B cell (primary cell): Measurements from ENCODE around the gene PDPK1. TPM values are rescaled to one million over a fixed set of nuclear protein-coding genes. Genes with fewer than 3 reads are reported as not detected.
A peak's percentile ranks its signal among the peaks of the same experiment; 100 is the strongest.
"Not testable (repeated sequence)": the region's sequence is repeated elsewhere in the genome, so short reads cannot be mapped to it uniquely, and the experiment has no call there.

Experiments
- ATAC-seq: fragments of 200-7000 bp; cut with Tn5 transposase; one replicate; pipeline ENCODE4 v1.10.0; 2021; ENCODE audit warnings: low read depth, mild to moderate bottlenecking, moderate number of reproducible peaks, moderate library complexity
- CTCF ChIA-PET: fragments of 350-600 bp; sonication (Branson Sonifier 250); formaldehyde crosslinking; loops from one replicate; lab custom pipeline; 2021; ENCODE audit warnings: antibody characterized with exemption, inconsistent platforms; lab: Charles Lee
- POLR2A ChIA-PET: fragments of 350-600 bp; sonication (Branson Sonifier 250); formaldehyde crosslinking; loops from one replicate; lab custom pipeline; 2021; ENCODE audit warnings: antibody characterized with exemption; lab: Charles Lee
- DNase-seq: peaks from one replicate; pipeline ENCODE4 v3.0.0; 2013
- H2AFZ ChIP-seq: 2 replicates; pipeline ENCODE4 v1.6.1; 2012; ENCODE audit warnings: mild to moderate bottlenecking, low read depth, low read length; ENCODE audit not compliant: insufficient read depth, poor library complexity, severe bottlenecking
- H3K27ac ChIP-seq, 2 donors: 1 replicate in 1 of 2; 2 replicates in 1 of 2; pipeline ENCODE4 v1.5.1; 2012 to 2013; ENCODE audit warnings: low read length in 2 of 2, mild to moderate bottlenecking in 2 of 2, moderate library complexity in 1 of 2
- H3K27me3 ChIP-seq, 4 experiments: fragments of 200-600 bp in 1 of 4; sonication (generic) in 1 of 4; replicated peaks in 1 of 4; 1 replicate in 2 of 4; 2 replicates in 2 of 4; pipeline versions ENCODE4 v1.6.1 to v1.7.0; 2013 to 2016; ENCODE audit warnings: low read length in 3 of 4, mild to moderate bottlenecking in 2 of 4, mixed read lengths in 1 of 4, moderate library complexity in 1 of 4; ENCODE audit not compliant: insufficient read depth in 4 of 4, control insufficient read depth in 3 of 4; ENCODE audit errors: control extremely low read depth in 1 of 4
- H3K36me3 ChIP-seq, 2 experiments: replicated peaks in 1 of 2; 1 replicate in 1 of 2; 2 replicates in 1 of 2; pipeline versions ENCODE4 v1.6.1 to v1.7.1; 2013; ENCODE audit warnings: low read length in 1 of 2; ENCODE audit not compliant: insufficient read depth in 2 of 2, control insufficient read depth in 1 of 2; ENCODE audit errors: control extremely low read depth in 1 of 2, extremely low read depth in 1 of 2
- H3K4me1 ChIP-seq, 2 donors: fragments of 200-600 bp in 1 of 2; sonication (generic) in 1 of 2; 1 replicate in 1 of 2; 2 replicates in 1 of 2; pipeline versions ENCODE4 v1.5.1 to v1.6.1; 2013 to 2017; ENCODE audit warnings: low read length in 2 of 2; ENCODE audit not compliant: control insufficient read depth in 2 of 2, insufficient read depth in 2 of 2
- H3K4me2 ChIP-seq: replicated peaks from 2 replicates; pipeline ENCODE3; 2012; ENCODE audit warnings: mild to moderate bottlenecking, low read depth, low read length; ENCODE audit not compliant: poor library complexity, severe bottlenecking
- H3K4me3 ChIP-seq, 5 experiments: fragments of 200-600 bp in 1 of 5; sonication (generic) in 1 of 5; 1 replicate in 3 of 5; 2 replicates in 2 of 5; pipeline versions ENCODE4 v1.5.1 to v1.7.0; 2011 to 2016; ENCODE audit warnings: low read length in 4 of 5, mild to moderate bottlenecking in 4 of 5, low read depth in 2 of 5, control low read depth in 1 of 5, moderate library complexity in 1 of 5; ENCODE audit not compliant: insufficient read depth in 1 of 5; ENCODE audit errors: control extremely low read depth in 1 of 5, extremely low read depth in 1 of 5
- H3K79me2 ChIP-seq: fragments of 200-600 bp; sonication (generic); one replicate; pipeline ENCODE4 v1.6.0; 2016; ENCODE audit warnings: low read length; ENCODE audit not compliant: control insufficient read depth, insufficient read depth
- H3K9ac ChIP-seq: fragments of 200-600 bp; sonication (generic); 2 replicates; pipeline ENCODE4 v1.6.1; 2017; ENCODE audit warnings: mild to moderate bottlenecking, low read length, moderate library complexity
- H3K9me3 ChIP-seq, 3 donors: one replicate each; pipeline versions ENCODE4 v1.6.1 to v1.7.1; 2013; ENCODE audit warnings: low read length in 2 of 3; ENCODE audit not compliant: control insufficient read depth in 2 of 3, insufficient read depth in 1 of 3; ENCODE audit errors: control extremely low read depth in 1 of 3
- H4K20me1 ChIP-seq: 2 replicates; pipeline ENCODE4 v1.6.0; 2012; ENCODE audit warnings: mild to moderate bottlenecking, low read length; ENCODE audit not compliant: insufficient read depth, control insufficient read depth, poor library complexity, severe bottlenecking
- H3K27ac Mint-ChIP-seq: one replicate; pipeline ENCODE4 v1.8.0; 2021; ENCODE audit warnings: mixed read lengths
- H3K27me3 Mint-ChIP-seq: one replicate; pipeline ENCODE4 v1.8.0; 2021; ENCODE audit warnings: mixed read lengths
- H3K4me1 Mint-ChIP-seq: one replicate; pipeline ENCODE4 v1.8.0; 2021; ENCODE audit warnings: mixed read lengths
- H3K4me3 Mint-ChIP-seq: one replicate; pipeline ENCODE4 v1.8.0; 2021; ENCODE audit warnings: mixed read lengths
- H3K9me3 Mint-ChIP-seq: one replicate; pipeline ENCODE4 v1.8.0; 2022; ENCODE audit warnings: mixed read lengths; ENCODE audit not compliant: insufficient read depth
- CTCF ChIP-seq: fragments of 200-600 bp; IDR thresholded peaks from one replicate; pipeline ENCODE4 v1.8.0; 2022; ENCODE audit warnings: antibody characterized with exemption, mild to moderate bottlenecking
- EZH2 ChIP-seq: IDR thresholded peaks from 2 replicates; pipeline ENCODE4 v1.6.1; 2012; ENCODE audit warnings: borderline replicate concordance, low read depth, mild to moderate bottlenecking, moderate library complexity, low read length; ENCODE audit not compliant: insufficient read depth, poor library complexity, severe bottlenecking
- WGBS: methylation state at CpG from one replicate; pipeline ENCODE4 v1.1.5; 2013; ENCODE audit warnings: missing lambda C conversion rate; ENCODE audit not compliant: insufficient coverage; 5-methylcytosine and 5-hydroxymethylcytosine counted together
- intact Hi-C: fragments of 100-400 bp; cut with micrococcal nuclease; formaldehyde crosslinking; loops from one replicate; pipeline ENCODE4 v1.10.0; 2022
- polyA plus RNA-seq: library from polyadenylated mRNA; depleted of rRNA; stranded (reverse); fragments of >200 nt; gene quantifications from 2 replicates; pipeline ENCODE4 v1.2.3, GENCODE V29; 2012
- total RNA-seq, 2 donors: library from RNA; stranded (reverse); fragments of 120-200 nt in 1 of 2; gene quantifications; 1 replicate in 1 of 2; 2 replicates in 1 of 2; pipeline versions ENCODE4 v1.2.3 to v1.2.4, GENCODE V29; 2013 to 2022

The PDPK1 gene
- total and polyA plus RNA-seq, 2 donors (not counting 1 experiment from before 2014, with no cell fraction given) = 32.5 to 84.1 TPM

GRCh38 chr16:2603165-2604015 is 65.6 kb downstream of the PDPK1 start:
- POLR2A ChIA-PET = interaction anchor here (0.8 to 1.4 kb wide), 2 partner anchors 84 to 639 kb away, joined by 3 read pairs; partner anchors contain the start of gene RPS2
- Histone ChIP-seq H4K20me1 (peaks cover 7% of the 10 kb centered on the region), H3K79me2 (peaks cover 8% of the 10 kb centered on the region), H3K36me3 (peaks cover 2 to 6% of the 10 kb centered on the region in 2 experiments), H3K4me1 (peaks cover 9 to 15% of the 10 kb centered on the region in 2 donors), H3K4me2 (peak overlapping the region; percentile 99), H3K27me3 (no peaks in the 10 kb centered on the region), H3K9ac (peak overlapping the region; percentile 94), H3K9me3 (no peaks in the 10 kb centered on the region), H3K4me3 (peak overlapping the region; percentile 47 to 90 (median 76)), H3K27ac (peak overlapping the region; percentile 40 to 76), H2AFZ (peak overlapping the region; percentile 79)
- ATAC-seq (peak; percentile 60), DNase-seq (peak; percentile 83)
- WGBS = under 1% methylated on average over 54 of the region's 58 CpGs
- TF ChIP-seq EZH2 = no peak
- no peak for TF ChIP-seq CTCF
- H3K9me3 Mint-ChIP-seq = no peaks in the 10 kb centered on the region
- H3K4me3 Mint-ChIP-seq = peak overlapping the region; percentile 97
- CTCF ChIA-PET = interaction anchor here (0.7 kb wide), 1 partner anchor 676 kb away, joined by 4 read pairs; no protein-coding TSS in a partner anchor
- peaks cover 20% of the 10 kb centered on the region for H3K4me1 Mint-ChIP-seq
- H3K27ac Mint-ChIP-seq = peak overlapping the region; percentile 94
- intact Hi-C loops = loop anchor here (10.0 kb wide), 1 partner anchor 409 kb away; the partner anchor contains the start of gene CASKIN1
- no peaks in the 10 kb centered on the region for H3K27me3 Mint-ChIP-seq

GRCh38 chr16:2604016-2604369 is 66.2 kb downstream of the PDPK1 start:
- H3K9me3 ChIP-seq, ATAC-seq, H3K27me3 Mint-ChIP-seq, H4K20me1 ChIP-seq, H3K79me2 ChIP-seq, H3K27me3 ChIP-seq, H3K36me3 ChIP-seq, H3K9me3 Mint-ChIP-seq, POLR2A ChIA-PET, DNase-seq: not testable (repeated sequence)
- no CpG with 5 or more reads among the region's 12 CpGs for WGBS
- Histone ChIP-seq H3K27ac (peak overlapping the region in 1 of 2 donors; percentile 76), H2AFZ (peak overlapping the region; percentile 79), H3K4me3 (peak overlapping the region in 4 of 5 experiments; percentile 64 to 90 (median 82)), H3K4me1 (peaks cover 9 to 15% of the 10 kb centered on the region in 2 donors), H3K4me2 (peak overlapping the region; percentile 99), H3K9ac (peak overlapping the region; percentile 94)
- peak overlapping the region; percentile 97 for H3K4me3 Mint-ChIP-seq
- intact Hi-C loops = loop anchor here (10.0 kb wide), 1 partner anchor 409 kb away; the partner anchor contains the start of gene CASKIN1
- CTCF ChIA-PET = interaction anchor here (0.7 kb wide), 1 partner anchor 677 kb away, joined by 4 read pairs; no protein-coding TSS in a partner anchor
- H3K27ac Mint-ChIP-seq = peak overlapping the region; percentile 94
- H3K4me1 Mint-ChIP-seq = peaks cover 20% of the 10 kb centered on the region

GRCh38 chr16:2606820-2607219 is 69.0 kb downstream of the PDPK1 start:
- no CpG with 5 or more reads among the region's 8 CpGs for WGBS

More at GRCh38 chr16:2606820-2607219, 69.0 kb downstream of the PDPK1 start:
- H3K4me2 ChIP-seq, H3K4me3 Mint-ChIP-seq, H3K27me3 ChIP-seq, H3K27ac Mint-ChIP-seq, DNase-seq, CTCF ChIA-PET, H3K9ac ChIP-seq, POLR2A ChIA-PET, H3K9me3 ChIP-seq, H3K4me3 ChIP-seq, H3K27me3 Mint-ChIP-seq, H3K27ac ChIP-seq, H2AFZ ChIP-seq, H3K9me3 Mint-ChIP-seq: not testable (repeated sequence)
- intact Hi-C loops = loop anchor here (10.0 kb wide), 1 partner anchor 412 kb away; the partner anchor contains the start of gene CASKIN1
- H4K20me1 ChIP-seq = peaks cover 20% of the 10 kb centered on the region
- peaks cover 20% of the 10 kb centered on the region for H3K4me1 Mint-ChIP-seq
- peaks cover 0 to 18% of the 10 kb centered on the region in 2 experiments for H3K36me3 ChIP-seq
- H3K79me2 ChIP-seq = peaks cover 32% of the 10 kb centered on the region
- H3K4me1 ChIP-seq = peaks cover 9 to 15% of the 10 kb centered on the region in 2 donors
- ATAC-seq = peak; percentile 44
